ENCODE data around the gene NETO2.
"Not testable (repeated sequence)": the region's sequence is repeated elsewhere in the genome, so short reads cannot be mapped to it uniquely, and the experiment has no call there.

Gene NETO2

GRCh38 chr16:47136099-47136842, 7.5 kb downstream of the NETO2 start:
- FAIRE-seq (no peak), DNase-seq (ENCODE audit: insufficient read length, low spot score) (no peak)

- DNase-seq (ENCODE audit: insufficient read length, low spot score) = no peak
- no peak for FAIRE-seq
Observed at GRCh38 chr16:47134550-47134949, 9.2 kb downstream of the NETO2 start.

GRCh38 chr16:47132308-47132707, 11.4 kb downstream of the NETO2 start:
- DNase-seq (ENCODE audit: insufficient read length, low spot score) (no peak), FAIRE-seq (no peak)

GRCh38 chr16:47129755-47130435, 13.8 kb downstream of the NETO2 start:
- DNase-seq (ENCODE audit: insufficient read length, low spot score) (no peak), FAIRE-seq (no peak)

- DNase-seq (ENCODE audit: insufficient read length, low spot score) = no peak
- FAIRE-seq = peak; percentile 75
Observed at GRCh38 chr16:47127541-47127940, 16.2 kb downstream of the NETO2 start.

GRCh38 chr16:47125757-47126156, 18.0 kb downstream of the NETO2 start:
- DNase-seq (ENCODE audit: insufficient read length, low spot score) (no peak), FAIRE-seq (peak; percentile 47)

GRCh38 chr16:47113130-47113529, 30.6 kb downstream of the NETO2 start:
- peak; percentile 76 for FAIRE-seq
- no peak for DNase-seq (ENCODE audit: insufficient read length, low spot score)

GRCh38 chr16:47110939-47111338, 32.8 kb downstream of the NETO2 start:
- DNase-seq (ENCODE audit: insufficient read length, low spot score) (no peak), FAIRE-seq (no peak)

- FAIRE-seq (no peak), DNase-seq (ENCODE audit: insufficient read length, low spot score) (no peak)
Observed at GRCh38 chr16:47109361-47109760, 34.4 kb downstream of the NETO2 start.

GRCh38 chr16:47102921-47103320, 40.8 kb downstream of the NETO2 start:
- FAIRE-seq; DNase-seq (ENCODE audit: insufficient read length, low spot score): not testable (repeated sequence)

GRCh38 chr16:47097154-47097553, 46.6 kb downstream of the NETO2 start:
- not testable (repeated sequence) for FAIRE-seq; DNase-seq (ENCODE audit: insufficient read length, low spot score)

GRCh38 chr16:47096297-47096696, 47.4 kb downstream of the NETO2 start:
- FAIRE-seq = no peak
- DNase-seq (ENCODE audit: insufficient read length, low spot score) = no peak

- FAIRE-seq (no peak), DNase-seq (ENCODE audit: insufficient read length, low spot score) (no peak)
Observed at GRCh38 chr16:47084198-47084597, 59.5 kb downstream of the NETO2 start.

GRCh38 chr16:47082099-47082865, 61.5 kb downstream of the NETO2 start:
- DNase-seq (ENCODE audit: insufficient read length, low spot score) (no peak), FAIRE-seq (no peak)

- DNase-seq (ENCODE audit: insufficient read length, low spot score) (no peak), FAIRE-seq (no peak)
Observed at GRCh38 chr16:47081115-47081514, 62.6 kb downstream of the NETO2 start.

- no peak for DNase-seq (ENCODE audit: insufficient read length, low spot score)
- no peak for FAIRE-seq
Observed at GRCh38 chr16:47079860-47080259, 63.9 kb downstream of the NETO2 start.

- FAIRE-seq = peak; percentile 88
Observed at GRCh38 chr16:47073223-47074155, 70.3 kb downstream of the NETO2 start.

GRCh38 chr16:47072158-47072557, 71.6 kb downstream of the NETO2 start:
- FAIRE-seq = no peak
- no peak for DNase-seq (ENCODE audit: insufficient read length, low spot score)

More at GRCh38 chr16:47073223-47074155, 70.3 kb downstream of the NETO2 start:
- no peak for DNase-seq (ENCODE audit: insufficient read length, low spot score)

GRCh38 chr16:47069841-47070584, 73.7 kb downstream of the NETO2 start:
- no peak for FAIRE-seq
- no peak for DNase-seq (ENCODE audit: insufficient read length, low spot score)

- FAIRE-seq (peak; percentile 72), DNase-seq (ENCODE audit: insufficient read length, low spot score) (no peak)
Observed at GRCh38 chr16:47069313-47069712, 74.4 kb downstream of the NETO2 start.

Measured in GM19239 (cell line).